WERI-Rb-1 (cell line): Measurements from ENCODE around the gene TRAPPC5.

Experiments
- DNase-seq: peaks from one replicate; pipeline ENCODE4 v3.0.0-alpha.2; 2020
- H3K27ac ChIP-seq: fragments of 250-450 bp; sonication (Bioruptor Pico); 2 replicates; pipeline ENCODE4 v1.5.1; 2020; ENCODE audit warnings: mild to moderate bottlenecking, moderate library complexity
- H3K27me3 ChIP-seq: fragments of 250-450 bp; sonication (Bioruptor Pico); 2 replicates; pipeline ENCODE4 v1.5.1; 2021; ENCODE audit warnings: mild to moderate bottlenecking, low read depth, moderate library complexity; ENCODE audit not compliant: insufficient read depth, severe bottlenecking
- H3K36me3 ChIP-seq: fragments of 250-450 bp; sonication (Bioruptor Pico); 2 replicates; pipeline ENCODE4 v1.5.1; 2020; ENCODE audit warnings: mild to moderate bottlenecking, moderate library complexity
- H3K4me3 ChIP-seq: 2 replicates; pipeline ENCODE4 v1.5.1; 2011; ENCODE audit warnings: low read depth, mild to moderate bottlenecking, control low read depth, low read length
- H3K9me3 ChIP-seq: fragments of 250-450 bp; sonication (Bioruptor Pico); 2 replicates; pipeline ENCODE4 v1.5.1; 2021; ENCODE audit warnings: mild to moderate bottlenecking, moderate library complexity; ENCODE audit not compliant: severe bottlenecking
- TF ChIP-seq, protein P1 (sequence below): IDR thresholded peaks from 2 replicates; pipeline ENCODE4 v1.5.1; 2011; ENCODE audit warnings: low read depth, mild to moderate bottlenecking, control low read depth, inconsistent platforms, low read length

The TRAPPC5 gene

GRCh38 chr19:7658219-7658686 lies 22.4 kb upstream of the TRAPPC5 start:
- H3K9me3 ChIP-seq, result no peaks in the 10 kb centered on the region
- TF ChIP-seq, protein P1, sequence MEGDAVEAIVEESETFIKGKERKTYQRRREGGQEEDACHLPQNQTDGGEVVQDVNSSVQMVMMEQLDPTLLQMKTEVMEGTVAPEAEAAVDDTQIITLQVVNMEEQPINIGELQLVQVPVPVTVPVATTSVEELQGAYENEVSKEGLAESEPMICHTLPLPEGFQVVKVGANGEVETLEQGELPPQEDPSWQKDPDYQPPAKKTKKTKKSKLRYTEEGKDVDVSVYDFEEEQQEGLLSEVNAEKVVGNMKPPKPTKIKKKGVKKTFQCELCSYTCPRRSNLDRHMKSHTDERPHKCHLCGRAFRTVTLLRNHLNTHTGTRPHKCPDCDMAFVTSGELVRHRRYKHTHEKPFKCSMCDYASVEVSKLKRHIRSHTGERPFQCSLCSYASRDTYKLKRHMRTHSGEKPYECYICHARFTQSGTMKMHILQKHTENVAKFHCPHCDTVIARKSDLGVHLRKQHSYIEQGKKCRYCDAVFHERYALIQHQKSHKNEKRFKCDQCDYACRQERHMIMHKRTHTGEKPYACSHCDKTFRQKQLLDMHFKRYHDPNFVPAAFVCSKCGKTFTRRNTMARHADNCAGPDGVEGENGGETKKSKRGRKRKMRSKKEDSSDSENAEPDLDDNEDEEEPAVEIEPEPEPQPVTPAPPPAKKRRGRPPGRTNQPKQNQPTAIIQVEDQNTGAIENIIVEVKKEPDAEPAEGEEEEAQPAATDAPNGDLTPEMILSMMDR, result no peak
- no peaks in the 10 kb centered on the region for H3K27me3 ChIP-seq
- no peak overlapping the region for H3K27ac ChIP-seq
- H3K36me3 ChIP-seq, result no peaks in the 10 kb centered on the region
- H3K4me3 ChIP-seq, result no peak overlapping the region
- no peak for DNase-seq

- no peak overlapping the region for H3K27ac ChIP-seq
- H3K4me3 ChIP-seq, result no peak overlapping the region
- H3K36me3 ChIP-seq, result no peaks in the 10 kb centered on the region
- no peaks in the 10 kb centered on the region for H3K9me3 ChIP-seq
- no peak for DNase-seq
- H3K27me3 ChIP-seq, result no peaks in the 10 kb centered on the region
- TF ChIP-seq, protein P1, result no peak
These were observed 18.7 kb upstream of the TRAPPC5 start for GRCh38 chr19:7661744-7662538.

- no peaks in the 10 kb centered on the region for H3K27me3 ChIP-seq
- no peaks in the 10 kb centered on the region for H3K36me3 ChIP-seq
- DNase-seq, result no peak
- TF ChIP-seq, protein P1, result no peak
- no peaks in the 10 kb centered on the region for H3K9me3 ChIP-seq
- H3K4me3 ChIP-seq, result no peak overlapping the region
- H3K27ac ChIP-seq, result no peak overlapping the region
These were observed 18.0 kb upstream of the TRAPPC5 start for GRCh38 chr19:7662657-7663056.

DNA sequence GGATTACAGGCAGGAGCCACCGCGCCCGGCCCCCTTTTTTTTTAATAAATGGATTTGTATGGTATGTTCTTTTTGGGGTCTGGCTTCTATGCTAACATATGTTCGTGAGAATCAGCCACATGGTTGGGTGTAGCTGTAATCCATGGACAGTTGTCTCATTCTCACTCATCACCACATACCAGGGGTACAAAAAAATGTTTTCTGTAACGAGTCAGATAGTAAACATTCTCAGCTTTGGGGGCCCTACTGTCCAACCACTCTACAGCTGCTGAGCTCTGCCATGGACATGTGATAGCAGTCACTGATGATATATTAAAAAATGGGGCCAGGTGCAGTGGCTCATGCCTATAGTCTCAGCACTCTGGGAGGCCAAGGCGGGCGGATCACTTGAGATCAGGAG lies 16.9 kb upstream of the TRAPPC5 start:
- no peak overlapping the region for H3K27ac ChIP-seq
- H3K9me3 ChIP-seq, result no peaks in the 10 kb centered on the region
- no peaks in the 10 kb centered on the region for H3K36me3 ChIP-seq
- DNase-seq, result no peak
- no peaks in the 10 kb centered on the region for H3K27me3 ChIP-seq
- TF ChIP-seq, protein P1, result no peak
- no peak overlapping the region for H3K4me3 ChIP-seq

DNA sequence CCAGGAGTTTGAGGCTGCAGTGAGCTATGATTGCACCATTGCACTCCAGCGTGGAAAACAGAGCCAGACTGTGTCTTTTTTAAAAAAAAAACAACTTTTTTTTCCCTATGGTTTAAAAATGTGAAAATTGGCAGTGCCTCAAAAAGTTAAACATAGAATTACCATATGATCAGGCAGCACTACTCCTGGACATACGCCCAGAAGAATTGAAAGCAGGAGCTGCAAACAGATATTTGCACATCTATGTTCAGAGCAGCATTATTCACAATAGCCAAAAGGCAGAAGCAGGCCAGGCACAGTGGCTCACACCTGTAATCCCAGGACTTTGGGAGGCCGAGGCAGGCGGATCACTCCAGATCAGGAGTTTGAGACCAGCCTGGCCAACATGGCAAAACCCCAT lies 15.6 kb upstream of the TRAPPC5 start:
- Histone ChIP-seq H3K9me3 (no peaks in the 10 kb centered on the region), H3K27ac (no peak overlapping the region), H3K27me3 (no peaks in the 10 kb centered on the region), H3K36me3 (no peaks in the 10 kb centered on the region), H3K4me3 (no peak overlapping the region)
- no peak for DNase-seq
- TF ChIP-seq, protein P1, result no peak

DNA sequence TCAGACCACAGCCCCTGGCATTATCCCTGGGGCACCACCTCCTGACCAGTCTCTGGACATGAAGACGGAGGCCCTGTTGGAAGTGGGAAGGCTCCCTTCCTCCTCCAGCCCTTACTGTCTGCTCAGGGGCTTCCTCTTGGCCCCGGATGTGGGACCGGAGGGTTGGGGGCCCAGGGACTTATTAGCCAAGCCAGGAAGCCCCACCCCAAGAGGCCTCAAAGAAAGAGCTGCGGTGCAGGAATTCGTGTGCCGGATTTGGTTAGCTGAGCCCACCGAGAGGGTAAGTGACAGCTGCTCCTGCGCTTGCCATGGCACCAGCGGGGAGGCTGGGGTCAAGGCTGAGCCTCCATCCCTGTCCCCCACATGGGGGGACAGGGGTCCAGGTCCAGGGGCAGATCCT lies 11.8 kb upstream of the TRAPPC5 start, which contains the start of gene RETN:
Gene RETN (plus strand): TSS at position 208 of the 400 bp plus-strand sequence. CDS start 278 bp downstream, outside the sequence.
- DNase-seq, result no peak
- Histone ChIP-seq H3K27ac (no peak within 1 kb of the TSS), H3K27me3 (no peaks in the 10 kb centered on the region), H3K9me3 (peaks cover 2% of the 10 kb centered on the region), H3K4me3 (no peak within 1 kb of the TSS), H3K36me3 (no peaks in the 10 kb centered on the region)
- TF ChIP-seq, protein P1, result no peak
